Memory B cell (primary cell): ENCODE data around the gene JAM2.
"Not testable (repeated sequence)": the region's sequence is repeated elsewhere in the genome, so short reads cannot be mapped to it uniquely, and the experiment has no call there.

Experiments
- ATAC-seq: fragments of 150-1000 bp; cut with Tn5 transposase; 2 replicates; pipeline ENCODE4 v1.10.0; 2021; ENCODE audit warnings: low read depth, mild to moderate bottlenecking, moderate library complexity
- DNase-seq, 2 donors: peaks; one replicate each; pipeline ENCODE4 v3.0.0; 2022; ENCODE audit warnings: low spot score in 2 of 2
- H3K27ac Mint-ChIP-seq: one replicate; pipeline ENCODE4 v1.8.0; 2022; ENCODE audit warnings: mild to moderate bottlenecking, moderate library complexity, mixed read lengths
- H3K27me3 Mint-ChIP-seq: one replicate; pipeline ENCODE4 v1.8.0; 2022; ENCODE audit warnings: mixed read lengths
- H3K36me3 Mint-ChIP-seq: one replicate; pipeline ENCODE4 v1.8.0; 2022; ENCODE audit warnings: mild to moderate bottlenecking, mixed read lengths
- H3K4me1 Mint-ChIP-seq: one replicate; pipeline ENCODE4 v1.8.0; 2022; ENCODE audit warnings: mixed read lengths
- H3K4me3 Mint-ChIP-seq: one replicate; pipeline ENCODE4 v1.8.0; 2022; ENCODE audit warnings: mild to moderate bottlenecking, moderate library complexity, mixed read lengths
- H3K9me3 Mint-ChIP-seq: one replicate; pipeline ENCODE4 v1.8.0; 2022; ENCODE audit warnings: mixed read lengths

JAM2 gene

GRCh38 chr21:25670726-25671125, 31.7 kb downstream of the JAM2 start:
- DNase-seq (no peak), ATAC-seq (no peak)
- no peaks in the 10 kb centered on the region for H3K36me3 Mint-ChIP-seq
- peaks cover 2% of the 10 kb centered on the region for H3K9me3 Mint-ChIP-seq
- no peak overlapping the region for H3K27ac Mint-ChIP-seq
- H3K27me3 Mint-ChIP-seq, result peaks cover 8% of the 10 kb centered on the region
- H3K4me3 Mint-ChIP-seq, result no peak overlapping the region
- H3K4me1 Mint-ChIP-seq, result no peaks in the 10 kb centered on the region

DNA sequence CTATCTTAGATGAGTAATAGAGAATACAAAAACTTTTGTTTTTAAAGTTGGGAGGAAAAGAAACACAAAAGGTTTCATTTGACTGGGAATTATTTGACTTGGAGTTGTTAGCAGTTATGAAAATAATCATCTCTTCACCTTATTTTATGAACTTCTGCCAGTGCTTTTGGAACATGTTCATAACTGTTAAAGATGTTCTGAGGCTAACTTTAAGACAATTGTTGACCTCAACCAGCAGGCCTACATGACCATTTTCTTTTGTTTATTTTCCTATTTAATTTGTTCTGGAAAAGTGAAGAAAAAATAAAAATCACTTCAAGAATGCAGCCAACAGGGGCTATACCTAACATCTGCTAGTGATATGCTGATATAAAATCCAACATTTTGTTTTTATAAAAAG, 37.4 kb downstream of the JAM2 start:
- Mint-ChIP-seq H3K4me3 (no peak overlapping the region), H3K27me3 (no peaks in the 10 kb centered on the region), H3K27ac (no peak overlapping the region), H3K36me3 (no peaks in the 10 kb centered on the region), H3K4me1 (peaks cover 3% of the 10 kb centered on the region), H3K9me3 (peaks cover 8% of the 10 kb centered on the region)
- no peak for DNase-seq
- no peak for ATAC-seq

DNA sequence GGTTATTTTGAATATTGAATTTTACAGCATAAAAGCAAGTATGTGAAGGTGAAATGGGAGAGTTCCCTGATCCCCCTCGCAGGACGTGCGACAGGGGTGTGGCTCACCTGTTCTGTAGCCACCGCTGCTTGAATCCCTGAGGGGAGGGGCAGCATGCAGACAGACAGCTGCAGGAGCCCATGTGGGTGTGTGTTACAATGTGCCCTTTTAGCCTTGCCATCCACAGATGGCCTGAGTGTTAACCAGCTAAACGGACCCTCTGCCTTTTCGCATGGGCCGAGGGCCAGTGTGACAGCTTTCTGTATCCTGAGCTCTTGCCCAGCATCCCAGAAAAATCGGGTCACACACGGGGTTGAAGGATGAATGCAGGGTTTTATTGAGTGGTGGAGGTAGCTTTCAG, 43.3 kb downstream of the JAM2 start:
- peaks cover 6% of the 10 kb centered on the region for H3K9me3 Mint-ChIP-seq
- peaks cover 3% of the 10 kb centered on the region for H3K4me1 Mint-ChIP-seq
- H3K27me3 Mint-ChIP-seq, result no peaks in the 10 kb centered on the region
- H3K4me3 Mint-ChIP-seq, result no peak overlapping the region
- ATAC-seq (no peak), DNase-seq (no peak)
- H3K27ac Mint-ChIP-seq, result no peak overlapping the region
- no peaks in the 10 kb centered on the region for H3K36me3 Mint-ChIP-seq

DNA sequence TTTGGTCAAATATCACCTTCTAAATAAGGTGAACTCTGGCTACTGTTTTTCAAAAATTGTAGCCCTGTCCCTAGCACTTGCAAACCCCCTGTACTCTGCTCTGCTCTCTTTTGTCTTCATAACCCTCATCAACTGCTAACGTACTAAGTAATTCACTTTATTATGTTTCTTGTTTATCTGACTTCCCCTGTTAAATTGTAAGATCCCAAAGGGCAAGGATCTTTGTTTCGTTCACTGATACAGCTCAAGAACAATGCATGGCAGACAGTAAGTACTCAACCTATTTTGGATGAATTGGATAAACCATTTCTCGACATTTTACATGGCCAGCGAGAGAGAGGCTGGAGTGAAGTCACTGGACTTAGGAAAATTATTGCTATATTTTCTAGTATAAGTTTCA, 48.7 kb downstream of the JAM2 start:
- Mint-ChIP-seq H3K4me3 (no peak overlapping the region), H3K27ac (no peak overlapping the region), H3K27me3 (no peaks in the 10 kb centered on the region), H3K36me3 (no peaks in the 10 kb centered on the region), H3K4me1 (no peaks in the 10 kb centered on the region), H3K9me3 (no peaks in the 10 kb centered on the region)
- DNase-seq (no peak), ATAC-seq (no peak)

DNA sequence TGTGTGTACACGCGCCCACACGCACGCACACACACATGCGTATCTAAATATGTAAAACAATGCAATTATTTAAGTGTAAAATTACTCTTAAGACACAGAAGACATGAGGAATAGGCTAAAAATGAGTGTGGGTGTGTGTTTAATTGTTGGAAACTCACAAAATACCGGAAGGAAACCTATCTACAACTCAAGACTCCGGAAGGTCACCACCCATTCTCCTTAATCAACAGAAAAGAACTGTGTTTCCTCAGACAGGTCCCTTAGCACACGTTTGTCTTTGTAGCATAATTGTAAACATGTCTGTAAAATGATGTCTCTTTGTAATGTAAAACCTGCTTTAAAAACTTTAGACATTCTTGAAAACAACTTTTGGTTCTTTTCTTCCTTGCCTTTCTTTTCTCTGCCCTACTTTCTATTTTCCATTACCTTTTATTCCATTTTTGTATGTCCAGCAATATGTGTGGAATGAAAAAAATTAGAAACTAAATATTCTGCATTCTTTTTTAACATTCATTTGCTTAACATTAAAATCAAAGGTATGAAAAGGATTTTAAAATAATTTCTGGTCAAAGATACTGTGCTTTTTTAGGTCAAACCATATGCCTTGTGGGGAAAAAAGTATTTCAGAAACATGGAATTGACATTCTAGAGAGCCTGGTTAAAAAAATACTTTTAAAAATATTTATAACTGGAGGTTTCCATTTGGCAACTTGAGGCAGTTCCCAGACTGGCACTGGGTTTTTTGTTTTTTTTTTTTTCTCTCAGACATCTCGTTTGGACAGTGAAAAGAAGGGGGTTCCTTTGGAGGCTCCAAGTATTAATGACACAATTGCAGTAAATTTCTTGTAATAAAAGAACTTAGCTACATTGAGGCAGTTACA, 49.5 kb downstream of the JAM2 start:
- DNase-seq (no peak), ATAC-seq (no peak)
- Mint-ChIP-seq H3K4me1 (no peaks in the 10 kb centered on the region), H3K4me3 (no peak overlapping the region), H3K36me3 (no peaks in the 10 kb centered on the region), H3K27me3 (no peaks in the 10 kb centered on the region), H3K27ac (no peak overlapping the region), H3K9me3 (no peaks in the 10 kb centered on the region)

- no peak for DNase-seq
- no peak for ATAC-seq
- no peaks in the 10 kb centered on the region for H3K27me3 Mint-ChIP-seq
- H3K4me1 Mint-ChIP-seq, result no peaks in the 10 kb centered on the region
- no peaks in the 10 kb centered on the region for H3K9me3 Mint-ChIP-seq
- H3K36me3 Mint-ChIP-seq, result no peaks in the 10 kb centered on the region
- H3K27ac Mint-ChIP-seq, result no peak overlapping the region
- H3K4me3 Mint-ChIP-seq, result no peak overlapping the region
Measured at GRCh38 chr21:25689226-25689625, 50.2 kb downstream of the JAM2 start.

DNA sequence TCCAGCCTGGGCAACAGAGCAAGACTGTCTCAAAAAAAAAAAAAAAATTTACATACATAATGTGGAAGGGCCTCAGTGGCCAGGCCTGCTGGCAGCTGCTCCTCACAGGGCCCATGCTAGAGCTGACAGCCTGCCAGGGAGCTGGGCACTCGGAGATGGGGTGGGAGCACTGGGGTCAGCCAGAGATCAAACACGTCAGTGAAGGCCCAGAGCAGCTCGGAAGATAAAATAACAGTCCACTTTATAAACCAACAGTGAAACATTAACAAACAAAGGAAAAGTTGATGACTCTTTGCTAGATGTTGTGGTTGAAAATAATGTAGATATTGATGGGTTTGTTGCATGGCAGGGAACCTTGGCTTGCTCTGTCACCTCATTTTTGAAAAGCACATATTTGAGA, 52.9 kb downstream of the JAM2 start:
- H3K4me3 Mint-ChIP-seq, result no peak overlapping the region
- no peak for ATAC-seq
- H3K4me1 Mint-ChIP-seq, result no peaks in the 10 kb centered on the region
- DNase-seq, result no peak
- H3K36me3 Mint-ChIP-seq, result no peaks in the 10 kb centered on the region
- H3K27me3 Mint-ChIP-seq, result no peaks in the 10 kb centered on the region
- no peak overlapping the region for H3K27ac Mint-ChIP-seq
- no peaks in the 10 kb centered on the region for H3K9me3 Mint-ChIP-seq

DNA sequence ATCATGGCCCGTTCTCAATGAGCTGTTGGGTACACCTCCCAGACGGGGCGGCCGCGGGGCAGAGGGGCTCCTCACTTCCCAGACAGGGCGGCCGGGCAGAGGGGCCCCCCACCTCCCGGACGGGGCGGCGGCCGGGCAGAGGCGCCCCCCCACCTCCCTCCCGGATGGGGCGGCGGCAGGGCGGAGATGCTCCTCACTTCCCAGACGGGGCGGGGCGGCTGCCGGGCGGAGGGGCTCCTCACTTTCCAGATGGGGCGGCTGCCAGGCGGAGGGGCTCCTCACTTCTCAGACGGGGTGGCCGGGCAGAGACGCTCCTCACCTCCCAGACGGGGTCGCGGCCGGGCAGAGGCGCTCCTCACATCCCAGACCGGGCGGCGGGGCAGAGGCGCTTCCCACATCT, 56.4 kb downstream of the JAM2 start:
- DNase-seq, H3K36me3 Mint-ChIP-seq, H3K9me3 Mint-ChIP-seq, ATAC-seq, H3K4me1 Mint-ChIP-seq, H3K27me3 Mint-ChIP-seq, H3K27ac Mint-ChIP-seq, H3K4me3 Mint-ChIP-seq: not testable (repeated sequence)

DNA sequence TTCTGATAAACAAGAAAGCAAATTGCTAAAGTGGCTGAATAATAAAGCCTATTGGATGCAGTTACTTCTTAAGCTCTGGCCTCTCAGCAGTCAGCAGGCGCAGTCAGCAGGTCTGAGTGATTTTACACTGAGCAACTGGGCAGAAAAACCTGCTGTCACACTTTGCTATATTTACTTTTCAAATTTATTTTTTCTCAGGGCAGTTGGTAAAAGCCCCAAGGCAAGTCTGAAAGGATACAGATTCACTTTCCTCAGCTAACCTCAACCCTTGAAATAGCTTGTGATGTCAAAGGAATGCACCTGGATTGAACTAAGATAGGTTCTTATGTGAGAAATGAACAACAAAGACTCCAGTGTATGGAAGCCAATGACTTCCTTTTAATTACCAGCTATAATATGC, 61.7 kb downstream of the JAM2 start:
- no peaks in the 10 kb centered on the region for H3K36me3 Mint-ChIP-seq

GRCh38 chr21:25701529-25701928, 62.5 kb downstream of the JAM2 start:
- Mint-ChIP-seq H3K4me3 (no peak overlapping the region), H3K27me3 (no peaks in the 10 kb centered on the region), H3K27ac (peak overlapping the region; percentile 41), H3K9me3 (no peaks in the 10 kb centered on the region), H3K4me1 (no peaks in the 10 kb centered on the region), H3K36me3 (no peaks in the 10 kb centered on the region)
- ATAC-seq, result no peak
- DNase-seq, result no peak

More for the DNA sequence above, 61.7 kb downstream of the JAM2 start:
- ATAC-seq, result no peak
- Mint-ChIP-seq H3K4me3 (no peak overlapping the region), H3K9me3 (no peaks in the 10 kb centered on the region), H3K27me3 (no peaks in the 10 kb centered on the region), H3K4me1 (no peaks in the 10 kb centered on the region), H3K27ac (no peak overlapping the region)
- no peak for DNase-seq

GRCh38 chr21:25708467-25709065, 69.5 kb downstream of the JAM2 start:
- Mint-ChIP-seq H3K36me3 (no peaks in the 10 kb centered on the region), H3K4me1 (no peaks in the 10 kb centered on the region), H3K27me3 (no peaks in the 10 kb centered on the region), H3K27ac (no peak overlapping the region), H3K9me3 (no peaks in the 10 kb centered on the region), H3K4me3 (no peak overlapping the region)
- no peak for ATAC-seq
- peak; percentile 23 to 36 for DNase-seq

GRCh38 chr21:25709684-25710265, 70.7 kb downstream of the JAM2 start:
- DNase-seq (no peak), ATAC-seq (no peak)
- Mint-ChIP-seq H3K4me1 (no peaks in the 10 kb centered on the region), H3K4me3 (no peak overlapping the region), H3K27ac (no peak overlapping the region), H3K27me3 (no peaks in the 10 kb centered on the region), H3K9me3 (no peaks in the 10 kb centered on the region), H3K36me3 (no peaks in the 10 kb centered on the region)

- ATAC-seq, result no peak
- no peaks in the 10 kb centered on the region for H3K9me3 Mint-ChIP-seq
- no peak overlapping the region for H3K4me3 Mint-ChIP-seq
- H3K36me3 Mint-ChIP-seq, result no peaks in the 10 kb centered on the region
- H3K27me3 Mint-ChIP-seq, result no peaks in the 10 kb centered on the region
- H3K27ac Mint-ChIP-seq, result no peak overlapping the region
- DNase-seq, result no peak
- H3K4me1 Mint-ChIP-seq, result no peaks in the 10 kb centered on the region
Measured at GRCh38 chr21:25710550-25710949, 71.5 kb downstream of the JAM2 start.

GRCh38 chr21:25714066-25714465, 75.0 kb downstream of the JAM2 start:
- H3K27me3 Mint-ChIP-seq, H3K36me3 Mint-ChIP-seq, DNase-seq, H3K4me1 Mint-ChIP-seq, H3K27ac Mint-ChIP-seq, H3K4me3 Mint-ChIP-seq, H3K9me3 Mint-ChIP-seq, ATAC-seq: not testable (repeated sequence)
